ENCODE results near the gene EDC3. TPM values are rescaled to one million over a fixed set of nuclear protein-coding genes. Genes with fewer than 3 reads are reported as not detected.

EDC3 gene
- total RNA-seq, 2 donors from 2014 or later: 20.6 to 36.8 TPM

DNA sequence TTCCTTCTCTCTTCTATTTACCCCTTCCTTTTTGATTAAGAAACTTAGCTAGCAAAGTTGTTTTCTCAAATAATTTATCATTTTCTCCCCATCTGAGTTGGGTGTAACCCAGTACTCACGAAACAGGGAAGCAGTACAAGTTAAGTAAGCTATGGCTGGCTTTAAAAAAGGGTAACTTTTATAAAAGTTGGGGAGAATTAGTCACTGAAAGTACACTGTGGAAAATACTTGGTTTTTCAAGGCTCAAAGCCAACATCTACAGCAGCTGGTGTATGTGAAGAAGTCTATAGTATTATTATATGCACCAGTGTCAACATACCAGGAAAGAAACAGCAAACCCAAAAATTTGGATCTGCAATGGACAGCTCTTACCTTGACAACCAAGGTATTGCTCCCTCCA lies 54.7 kb downstream of the EDC3 start:
- H3K4me3 ChIP-seq: no peak overlapping the region
- no peaks in the 10 kb centered on the region for H3K9me3 ChIP-seq
- H3K27ac ChIP-seq: peak overlapping the region; percentile 84 to 86
- H3K4me1 ChIP-seq (replicated peaks): peaks cover 24% of the 10 kb centered on the region
- no peaks in the 10 kb centered on the region for H3K36me3 ChIP-seq
- DNase-seq (ENCODE audit: low spot score): no peak
- WGBS: 76% methylated on average over 1 of the region's 1 CpG
- TF ChIP-seq, protein P1, sequence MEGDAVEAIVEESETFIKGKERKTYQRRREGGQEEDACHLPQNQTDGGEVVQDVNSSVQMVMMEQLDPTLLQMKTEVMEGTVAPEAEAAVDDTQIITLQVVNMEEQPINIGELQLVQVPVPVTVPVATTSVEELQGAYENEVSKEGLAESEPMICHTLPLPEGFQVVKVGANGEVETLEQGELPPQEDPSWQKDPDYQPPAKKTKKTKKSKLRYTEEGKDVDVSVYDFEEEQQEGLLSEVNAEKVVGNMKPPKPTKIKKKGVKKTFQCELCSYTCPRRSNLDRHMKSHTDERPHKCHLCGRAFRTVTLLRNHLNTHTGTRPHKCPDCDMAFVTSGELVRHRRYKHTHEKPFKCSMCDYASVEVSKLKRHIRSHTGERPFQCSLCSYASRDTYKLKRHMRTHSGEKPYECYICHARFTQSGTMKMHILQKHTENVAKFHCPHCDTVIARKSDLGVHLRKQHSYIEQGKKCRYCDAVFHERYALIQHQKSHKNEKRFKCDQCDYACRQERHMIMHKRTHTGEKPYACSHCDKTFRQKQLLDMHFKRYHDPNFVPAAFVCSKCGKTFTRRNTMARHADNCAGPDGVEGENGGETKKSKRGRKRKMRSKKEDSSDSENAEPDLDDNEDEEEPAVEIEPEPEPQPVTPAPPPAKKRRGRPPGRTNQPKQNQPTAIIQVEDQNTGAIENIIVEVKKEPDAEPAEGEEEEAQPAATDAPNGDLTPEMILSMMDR (IDR thresholded peaks at IDR 0.05): no peak
- no peak for TF ChIP-seq POLR2A (IDR thresholded peaks at IDR 0.05)
- no peak for TF ChIP-seq POLR2AphosphoS5 (IDR thresholded peaks at IDR 0.05)
- intact Hi-C loops (cut with DNase I): no loop called here
- no peaks in the 10 kb centered on the region for H3K27me3 ChIP-seq (replicated peaks; ENCODE audit: insufficient read depth)

DNA sequence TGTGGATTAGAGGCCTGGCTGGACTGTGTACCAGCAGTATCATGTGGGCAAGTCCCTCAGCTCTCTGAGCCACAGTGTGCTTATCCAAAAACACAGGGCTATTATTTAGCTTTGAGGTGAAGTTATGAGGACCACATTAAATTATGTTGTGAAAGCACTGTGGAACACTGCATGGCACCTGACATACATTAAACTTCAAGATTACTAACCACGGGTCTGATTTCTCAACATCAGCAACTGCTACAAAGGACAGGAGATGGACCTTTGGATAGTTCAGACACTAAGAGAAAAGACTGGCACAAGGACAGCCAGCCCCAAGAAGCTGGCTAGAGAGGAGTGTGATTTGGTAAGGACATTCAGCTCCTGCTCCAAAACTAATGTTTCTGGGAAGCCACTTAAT lies 58.8 kb downstream of the EDC3 start:
- no peak for DNase-seq (ENCODE audit: low spot score)
- Histone ChIP-seq H3K36me3 (no peaks in the 10 kb centered on the region), H3K4me3 (no peak overlapping the region), H3K9me3 (no peaks in the 10 kb centered on the region), H3K27me3 (replicated peaks; ENCODE audit: insufficient read depth) (no peaks in the 10 kb centered on the region), H3K27ac (no peak overlapping the region), H3K4me1 (replicated peaks) (peaks cover 11% of the 10 kb centered on the region)
- intact Hi-C loops (cut with DNase I): no loop called here
- WGBS: 56% methylated on average over 1 of the region's 1 CpG
- no peak for TF ChIP-seq POLR2A (IDR thresholded peaks at IDR 0.05)
- TF ChIP-seq POLR2AphosphoS5 (IDR thresholded peaks at IDR 0.05): no peak
- TF ChIP-seq, protein P1 (IDR thresholded peaks at IDR 0.05): no peak

DNA sequence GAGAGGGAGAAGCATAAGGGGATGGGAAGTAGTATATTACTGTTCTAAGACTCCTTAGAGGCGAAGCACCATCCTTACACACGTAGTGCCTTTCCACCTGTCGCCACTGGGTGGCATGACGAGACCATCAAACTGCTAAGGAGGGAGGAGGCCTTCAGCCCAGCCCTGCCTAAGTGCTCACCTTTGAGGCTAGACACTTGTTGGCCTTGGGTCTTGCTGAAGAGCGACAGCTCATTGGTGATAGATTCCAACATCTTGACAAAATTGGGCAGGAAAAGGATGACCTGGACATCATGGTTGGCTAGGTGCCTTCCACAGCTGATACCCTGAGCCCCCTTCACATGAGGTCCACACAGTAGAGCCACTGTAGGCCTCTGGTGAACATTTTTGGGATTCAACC lies 60.6 kb downstream of the EDC3 start:
- Histone ChIP-seq H3K27me3 (replicated peaks; ENCODE audit: insufficient read depth) (no peaks in the 10 kb centered on the region), H3K9me3 (no peaks in the 10 kb centered on the region), H3K27ac (no peak overlapping the region), H3K4me1 (replicated peaks) (peaks cover 6% of the 10 kb centered on the region), H3K36me3 (peaks cover 0 to 2% of the 10 kb centered on the region in 2 donors), H3K4me3 (no peak overlapping the region)
- WGBS: 27% methylated on average over 5 of the region's 5 CpGs
- TF ChIP-seq POLR2AphosphoS5 (IDR thresholded peaks at IDR 0.05) (peak; percentile 56), POLR2A (IDR thresholded peaks at IDR 0.05) (no peak)
- TF ChIP-seq, protein P1 (IDR thresholded peaks at IDR 0.05): peak; percentile 75 to 94 (median 92)
- peak; percentile 62 for DNase-seq (ENCODE audit: low spot score)
- intact Hi-C loops (cut with DNase I): loop anchor here (2.0 kb wide), 1 partner anchor 134 kb away; no protein-coding TSS in a partner anchor

DNA sequence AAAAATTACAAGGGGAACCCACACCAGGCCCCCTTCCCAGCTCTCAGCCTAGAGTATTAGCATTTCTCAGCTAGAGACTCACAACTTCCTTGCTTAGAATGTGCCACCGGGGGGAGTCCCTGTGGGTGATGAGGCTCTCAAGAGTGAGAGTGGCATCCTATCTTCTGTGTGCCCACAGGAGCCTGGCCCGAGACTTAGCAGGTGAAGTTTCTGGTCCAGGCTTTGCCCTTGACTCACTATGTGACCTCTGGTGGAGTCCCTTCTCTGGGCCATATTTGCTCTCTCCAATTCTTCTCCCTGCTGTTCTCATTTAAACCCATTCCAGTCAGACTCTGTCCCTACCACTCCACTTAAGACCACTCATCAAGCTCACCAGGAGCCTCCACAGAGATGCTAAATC lies 62.0 kb downstream of the EDC3 start:
- Histone ChIP-seq H3K4me3 (no peak overlapping the region), H3K36me3 (peaks cover 0 to 9% of the 10 kb centered on the region in 2 donors), H3K4me1 (replicated peaks) (no peaks in the 10 kb centered on the region), H3K27ac (no peak overlapping the region), H3K27me3 (replicated peaks; ENCODE audit: insufficient read depth) (no peaks in the 10 kb centered on the region), H3K9me3 (no peaks in the 10 kb centered on the region)
- 83% methylated on average over 2 of the region's 2 CpGs for WGBS
- no peak for DNase-seq (ENCODE audit: low spot score)
- intact Hi-C loops (cut with DNase I): loop anchor here (2.0 to 5.0 kb wide), 4 partner anchors 64 to 319 kb away; partner anchors contain the start of gene EDC3
- no peak for TF ChIP-seq POLR2AphosphoS5 (IDR thresholded peaks at IDR 0.05)
- TF ChIP-seq, protein P1 (IDR thresholded peaks at IDR 0.05): no peak
- TF ChIP-seq POLR2A (IDR thresholded peaks at IDR 0.05): no peak

DNA sequence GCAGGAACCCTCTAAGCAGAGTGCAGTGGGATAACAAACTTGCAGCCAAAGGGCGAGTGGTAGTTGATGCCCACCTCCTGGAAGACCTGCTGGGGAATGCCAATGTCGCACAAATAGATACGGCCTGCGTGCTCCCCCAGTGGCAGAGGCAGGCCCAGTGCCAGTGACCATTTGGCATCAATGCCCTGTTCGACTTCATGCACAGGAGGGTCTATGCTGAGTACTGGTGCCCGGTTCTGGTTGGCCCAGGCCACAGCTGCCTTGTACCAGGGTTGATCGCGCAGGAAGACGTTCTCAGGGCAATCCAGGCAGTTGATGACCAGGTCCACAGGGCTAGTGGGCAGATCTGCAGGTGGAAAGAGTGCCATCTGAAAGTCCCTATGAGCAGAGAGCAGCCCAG lies 63.2 kb downstream of the EDC3 start:
- no peak for TF ChIP-seq POLR2A (IDR thresholded peaks at IDR 0.05)
- TF ChIP-seq, protein P1 (IDR thresholded peaks at IDR 0.05): no peak
- TF ChIP-seq POLR2AphosphoS5 (IDR thresholded peaks at IDR 0.05): no peak
- DNase-seq (ENCODE audit: low spot score): no peak
- WGBS: 83% methylated on average over 9 of the region's 9 CpGs

More for the DNA sequence above, 63.2 kb downstream of the EDC3 start:
- intact Hi-C loops (cut with DNase I): loop anchor here (5.0 kb wide), 3 partner anchors 65 to 320 kb away; partner anchors contain the start of gene EDC3
- Histone ChIP-seq H3K27me3 (replicated peaks; ENCODE audit: insufficient read depth) (no peaks in the 10 kb centered on the region), H3K36me3 (peaks cover 4 to 17% of the 10 kb centered on the region in 2 donors), H3K9me3 (no peaks in the 10 kb centered on the region), H3K4me3 (no peak overlapping the region), H3K27ac (no peak overlapping the region), H3K4me1 (replicated peaks) (no peaks in the 10 kb centered on the region)

Measured in prostate gland (tissue), 2 donors.